ENCODE results near the gene AARS2. TPM values are rescaled to one million over a fixed set of nuclear protein-coding genes. Genes with fewer than 3 reads are reported as not detected.

AARS2 gene
- total and polyA plus RNA-seq, 2 experiments from 2014 or later = 12.6 to 17.6 TPM

- H3K27me3 ChIP-seq = peaks cover 66% of the 10 kb centered on the region
- no peak overlapping the region for H2AFZ ChIP-seq
- TF ChIP-seq EZH2phosphoT487 (IDR thresholded peaks at IDR 0.05; ENCODE audit: low read depth, severe bottlenecking, unreplicated experiment) (no peak), CTCF (IDR thresholded peaks at IDR 0.05; ENCODE audit: poor library complexity) (no peak), EZH2 (IDR thresholded peaks at IDR 0.05; ENCODE audit: borderline replicate concordance) (no peak)
- no peak for DNase-seq (ENCODE audit: low spot score)
- H3K4me2 ChIP-seq = no peak overlapping the region
- no peaks in the 10 kb centered on the region for H3K9me3 ChIP-seq (ENCODE audit: low read depth)
- H3K36me3 ChIP-seq (replicated peaks; ENCODE audit: insufficient read depth, low read depth) = no peaks in the 10 kb centered on the region
- H3K9me2 ChIP-seq (replicated peaks; ENCODE audit: insufficient read depth) = no peaks in the 10 kb centered on the region
- 71% methylated on average over 7 of the region's 7 CpGs for WGBS (ENCODE audit: low lambda C conversion rate, missing lambda C conversion rate)
- H3K27ac ChIP-seq = no peak overlapping the region
- H4K20me1 ChIP-seq (ENCODE audit: insufficient read depth, poor library complexity, severe bottlenecking) = no peaks in the 10 kb centered on the region
- H3K4me3 ChIP-seq = no peak overlapping the region
- no peaks in the 10 kb centered on the region for H3K79me2 ChIP-seq
- H3K4me1 ChIP-seq (ENCODE audit: insufficient read depth) = no peaks in the 10 kb centered on the region
Measured at GRCh38 chr6:44289726-44290260, 23.4 kb downstream of the AARS2 start.

DNA sequence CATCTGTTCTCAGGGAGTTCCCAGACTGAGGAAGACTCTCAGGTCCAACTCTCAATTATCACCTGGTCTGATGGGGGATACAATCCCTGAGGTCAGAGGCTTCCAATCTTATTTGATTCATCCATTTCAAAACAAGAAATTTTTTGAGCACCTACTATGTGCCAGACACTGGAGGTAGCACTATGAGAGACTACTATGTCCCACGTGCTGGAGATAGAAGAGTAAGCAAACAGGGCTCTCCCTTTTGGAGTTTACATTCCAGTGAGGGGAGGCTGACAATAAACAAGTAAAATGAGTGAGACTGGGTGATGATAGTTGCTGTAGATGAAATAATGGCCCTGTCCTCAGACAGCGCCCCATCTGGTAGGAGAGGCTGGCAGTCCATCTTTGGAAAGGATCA, 26.4 kb downstream of the AARS2 start:
- no peak overlapping the region for H3K27ac ChIP-seq
- DNase-seq (ENCODE audit: low spot score) = no peak
- no peaks in the 10 kb centered on the region for H3K4me1 ChIP-seq (ENCODE audit: insufficient read depth)
- H3K27me3 ChIP-seq = peaks cover 71% of the 10 kb centered on the region
- no peak overlapping the region for H3K4me3 ChIP-seq
- H3K9me3 ChIP-seq (ENCODE audit: low read depth) = no peaks in the 10 kb centered on the region
- no peak overlapping the region for H2AFZ ChIP-seq
- H3K9me2 ChIP-seq (replicated peaks; ENCODE audit: insufficient read depth) = no peaks in the 10 kb centered on the region
- H3K79me2 ChIP-seq = no peaks in the 10 kb centered on the region
- H3K36me3 ChIP-seq (replicated peaks; ENCODE audit: insufficient read depth, low read depth) = no peaks in the 10 kb centered on the region
- no peaks in the 10 kb centered on the region for H4K20me1 ChIP-seq (ENCODE audit: insufficient read depth, poor library complexity, severe bottlenecking)
- whole genome bisulfite sequencing (ENCODE audit: low lambda C conversion rate, missing lambda C conversion rate) = 44% methylated on average over 2 of the region's 2 CpGs
- TF ChIP-seq EZH2phosphoT487 (IDR thresholded peaks at IDR 0.05; ENCODE audit: low read depth, severe bottlenecking, unreplicated experiment) (no peak), EZH2 (IDR thresholded peaks at IDR 0.05; ENCODE audit: borderline replicate concordance) (no peak), CTCF (IDR thresholded peaks at IDR 0.05; ENCODE audit: poor library complexity) (no peak)
- H3K4me2 ChIP-seq = no peak overlapping the region

DNA sequence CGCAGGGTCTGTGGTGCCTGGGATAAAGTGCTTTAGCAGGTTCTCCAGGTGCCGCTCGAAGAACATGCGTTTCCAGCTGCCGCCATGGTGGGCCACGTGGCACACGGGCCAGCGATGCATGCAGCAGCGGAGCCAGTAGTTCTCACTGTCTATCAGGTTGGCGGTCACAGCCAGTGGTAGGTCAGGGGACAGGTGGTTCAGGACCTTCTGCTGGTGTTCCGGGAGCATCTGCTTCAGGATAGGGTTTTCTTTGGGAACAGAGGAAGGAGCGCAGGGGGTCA, 26.9 kb downstream of the AARS2 start:
- Histone ChIP-seq H3K4me1 (ENCODE audit: insufficient read depth) (no peaks in the 10 kb centered on the region), H3K4me2 (no peak overlapping the region), H3K27me3 (peaks cover 71% of the 10 kb centered on the region), H3K36me3 (replicated peaks; ENCODE audit: insufficient read depth, low read depth) (no peaks in the 10 kb centered on the region), H3K27ac (no peak overlapping the region), H3K9me2 (replicated peaks; ENCODE audit: insufficient read depth) (no peaks in the 10 kb centered on the region), H3K4me3 (no peak overlapping the region), H2AFZ (no peak overlapping the region), H4K20me1 (ENCODE audit: insufficient read depth, poor library complexity, severe bottlenecking) (no peaks in the 10 kb centered on the region), H3K9me3 (ENCODE audit: low read depth) (no peaks in the 10 kb centered on the region), H3K79me2 (no peaks in the 10 kb centered on the region)
- 87% methylated on average over 12 of the region's 12 CpGs for WGBS (ENCODE audit: low lambda C conversion rate, missing lambda C conversion rate)
- DNase-seq (ENCODE audit: low spot score) = no peak
- TF ChIP-seq EZH2 (IDR thresholded peaks at IDR 0.05; ENCODE audit: borderline replicate concordance) = no peak
- no peak for TF ChIP-seq CTCF (IDR thresholded peaks at IDR 0.05; ENCODE audit: poor library complexity)
- no peak for TF ChIP-seq EZH2phosphoT487 (IDR thresholded peaks at IDR 0.05; ENCODE audit: low read depth, severe bottlenecking, unreplicated experiment)

All from hepatocyte (in vitro differentiated cells).